HL-60/S4 treated with retinoic acid at 250 ng/mL for 4 days and 3 days (cell line): ENCODE data around the gene SCAI.
"Not testable (repeated sequence)": the region's sequence is repeated elsewhere in the genome, so short reads cannot be mapped to it uniquely, and the experiment has no call there.

Experiments used
- in situ Hi-C: fragments of 300-500 bp; cut with MboI; formaldehyde crosslinking; loops from 2 replicates; pipeline ENCODE4 v1.7.0; 2022; ENCODE audit warnings: low sequenced_read_pairs

The SCAI gene

DNA sequence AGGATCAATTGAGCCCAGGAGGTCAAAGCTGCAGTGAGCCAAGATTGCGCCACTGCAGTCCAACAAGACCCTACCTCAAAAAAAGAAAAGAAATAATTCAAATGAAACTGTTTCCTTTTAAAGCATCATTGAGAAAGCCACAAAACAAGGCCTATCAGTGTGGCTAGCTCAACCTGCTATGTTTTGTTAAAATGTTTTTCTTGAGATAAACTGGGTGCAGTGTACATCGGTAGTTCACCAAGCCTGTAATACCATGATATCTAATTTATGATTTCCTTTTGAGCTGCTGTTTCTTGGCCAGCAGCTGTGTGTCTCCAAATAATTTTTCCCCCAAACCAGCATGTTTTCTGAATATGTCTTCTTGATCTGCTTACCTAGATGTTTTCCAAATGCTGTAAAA lies 105.2 kb downstream of the SCAI start:
- in situ Hi-C loops, result no loop called here

DNA sequence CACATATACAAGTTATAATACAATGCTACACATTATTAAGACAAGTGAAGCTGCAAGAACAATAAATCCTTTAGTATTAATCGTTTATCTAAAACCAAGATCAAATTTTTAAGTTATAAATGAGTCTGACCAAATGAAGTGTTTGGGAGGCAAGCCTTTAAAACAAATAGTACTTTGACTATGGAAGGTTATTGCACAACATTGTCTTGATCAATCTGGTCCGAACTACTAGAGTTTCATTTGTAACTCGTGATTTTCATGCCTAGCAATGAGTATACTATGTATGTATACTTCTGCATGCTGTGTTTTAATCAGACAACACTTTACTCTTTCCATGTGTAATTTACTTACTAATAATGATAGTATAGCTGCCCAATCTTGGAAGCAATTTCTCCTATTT lies 115.3 kb downstream of the SCAI start:
- in situ Hi-C loops, result no loop called here

DNA sequence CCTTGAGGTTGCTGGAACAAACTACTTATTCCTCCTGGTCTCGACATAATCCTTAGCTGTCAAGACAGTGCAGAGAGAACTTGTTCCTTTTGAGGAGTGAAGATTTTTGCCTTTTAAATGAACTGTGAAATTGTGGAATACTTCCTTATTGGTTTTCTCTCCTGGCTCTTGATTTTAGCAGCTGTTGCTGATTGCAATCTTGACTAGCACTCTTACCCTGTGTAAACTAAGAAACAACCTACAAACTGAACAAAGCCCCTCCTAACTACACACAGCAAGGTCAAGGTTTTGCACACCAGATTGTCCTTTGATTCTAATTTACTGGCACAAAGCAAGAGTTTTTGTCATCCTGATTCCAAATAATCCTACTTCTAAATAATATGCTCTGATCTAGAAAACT lies 118.4 kb downstream of the SCAI start:
- in situ Hi-C loops, result no loop called here

DNA sequence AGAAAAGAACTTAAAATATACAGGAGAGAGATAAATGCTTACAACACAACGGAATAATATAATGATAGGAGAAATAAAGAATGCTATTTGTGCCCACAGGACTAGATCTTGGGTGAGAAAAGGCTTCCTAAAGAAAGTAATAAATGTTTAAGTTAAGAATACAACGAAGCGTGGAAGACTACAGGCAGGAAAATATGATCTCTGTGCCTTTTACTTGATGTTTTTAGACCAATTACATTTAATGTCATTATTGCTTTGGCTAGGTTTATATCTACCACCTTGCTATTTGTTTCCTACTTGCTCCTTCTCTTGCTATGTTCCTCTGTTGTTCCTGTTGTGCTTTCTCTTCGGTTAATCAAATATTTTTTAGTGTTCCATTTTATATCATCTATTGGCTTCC lies 122.3 kb downstream of the SCAI start:
- in situ Hi-C loops, result no loop called here

DNA sequence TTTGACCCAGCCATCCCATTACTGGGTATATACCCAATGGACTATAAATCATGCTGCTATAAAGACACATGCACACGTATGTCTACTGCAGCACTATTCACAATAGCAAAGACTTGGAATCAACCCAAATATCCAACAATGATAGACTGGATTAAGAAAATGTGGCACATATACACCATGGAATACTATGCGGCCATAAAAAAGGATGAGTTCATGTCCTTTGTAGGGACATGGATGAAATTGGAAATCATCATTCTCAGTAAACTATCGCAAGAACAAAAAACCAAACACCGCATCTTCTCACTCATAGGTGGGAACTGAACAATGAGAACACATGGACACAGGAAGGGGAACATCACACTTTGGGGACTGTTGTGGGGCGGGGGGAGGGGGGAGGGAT lies 127.7 kb downstream of the SCAI start:
- in situ Hi-C loops, result not testable (repeated sequence)

DNA sequence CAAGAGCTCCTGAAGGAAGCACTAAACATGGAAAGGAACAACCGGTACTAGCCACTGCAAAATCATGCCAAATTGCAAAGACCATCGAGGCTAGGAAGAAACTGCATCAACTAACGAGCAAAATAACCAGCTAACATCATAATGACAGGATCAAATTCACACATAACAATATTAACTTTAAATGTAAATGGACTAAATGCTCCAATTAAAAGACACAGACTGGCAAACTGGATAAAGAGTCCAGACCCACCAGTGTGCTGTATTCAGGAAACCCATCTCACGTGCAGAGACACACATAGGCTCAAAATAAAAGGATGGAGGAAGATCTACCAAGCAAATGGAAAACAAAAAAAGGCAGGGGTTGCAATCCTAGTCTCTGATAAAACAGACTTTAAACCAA lies 131.3 kb downstream of the SCAI start:
- in situ Hi-C loops, result not testable (repeated sequence)

DNA sequence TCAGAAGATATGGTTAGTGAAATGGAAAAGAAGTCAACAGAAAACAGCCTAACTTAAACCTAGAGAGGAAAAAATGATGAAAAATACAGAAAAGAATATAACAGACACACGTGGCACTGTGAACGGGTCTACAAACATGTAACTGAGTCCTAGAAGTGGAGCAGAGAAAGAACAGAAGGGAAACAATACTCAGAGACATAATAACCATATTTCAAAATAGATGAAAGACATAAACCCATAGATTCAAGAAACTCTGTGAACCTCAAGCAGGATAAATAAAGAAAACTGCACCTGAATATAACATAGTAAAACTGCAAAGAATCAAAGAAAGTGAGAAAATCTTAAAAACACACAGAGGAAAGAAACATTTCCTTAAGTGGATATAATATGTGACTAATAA lies 134.7 kb downstream of the SCAI start:
- in situ Hi-C loops, result no loop called here

DNA sequence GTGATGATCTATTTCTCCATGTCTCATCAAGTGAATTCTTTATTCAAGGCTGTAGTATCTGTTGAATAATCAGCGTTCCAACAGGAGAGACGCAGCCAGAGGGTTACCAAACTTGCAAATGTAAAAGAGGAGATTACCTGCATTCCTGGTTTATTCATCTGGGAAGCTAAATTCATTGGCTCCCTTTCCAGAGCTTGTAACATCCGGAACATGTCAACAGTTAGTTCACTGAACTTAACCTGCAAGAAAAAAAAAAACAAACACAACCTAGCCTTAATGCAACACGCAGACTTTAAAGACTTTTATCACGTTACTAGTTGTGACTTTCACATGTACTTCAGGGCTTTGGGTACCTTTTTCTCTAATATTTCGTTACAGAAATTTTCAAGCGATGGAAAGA lies 140.0 kb downstream of the SCAI start:
- in situ Hi-C loops, result no loop called here

DNA sequence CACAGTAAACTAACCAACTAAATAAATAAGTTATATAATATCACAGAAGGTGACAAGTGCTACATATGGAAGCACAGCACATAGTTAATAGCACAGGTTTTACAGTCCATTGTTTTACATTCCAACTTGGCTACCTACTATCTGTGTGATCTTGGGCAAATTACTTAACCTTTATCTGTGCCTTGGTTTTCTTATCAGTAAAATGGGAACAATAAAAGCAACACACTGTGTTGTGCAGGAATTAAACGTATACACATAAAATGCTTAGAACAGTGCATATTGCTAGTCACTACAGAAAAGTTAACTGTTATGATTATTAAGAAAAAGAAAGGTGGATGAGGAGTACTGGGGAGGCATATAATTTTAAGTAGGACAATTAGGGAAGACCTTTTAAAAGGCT lies 159.6 kb downstream of the SCAI start:
- in situ Hi-C loops, result no loop called here

DNA sequence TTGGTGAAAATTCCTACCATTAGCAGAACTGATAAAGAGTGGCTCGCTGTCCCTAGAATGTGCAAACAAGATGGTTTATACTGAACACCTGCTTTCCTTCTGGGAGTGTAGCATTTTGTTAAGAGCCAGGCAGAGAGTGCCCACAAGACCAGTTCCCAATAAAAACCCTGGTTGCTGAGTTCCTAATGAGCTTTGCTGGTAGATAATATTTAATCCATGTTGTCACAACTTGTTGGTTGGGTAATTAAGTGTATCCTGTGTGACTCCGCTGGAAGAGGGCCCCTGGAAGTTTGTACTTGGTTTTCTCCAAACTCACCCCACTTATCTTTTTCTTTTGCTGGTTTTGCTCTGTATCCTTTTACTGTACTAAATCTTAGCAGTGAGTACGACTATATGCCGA lies 162.9 kb downstream of the SCAI start:
- in situ Hi-C loops, result no loop called here

DNA sequence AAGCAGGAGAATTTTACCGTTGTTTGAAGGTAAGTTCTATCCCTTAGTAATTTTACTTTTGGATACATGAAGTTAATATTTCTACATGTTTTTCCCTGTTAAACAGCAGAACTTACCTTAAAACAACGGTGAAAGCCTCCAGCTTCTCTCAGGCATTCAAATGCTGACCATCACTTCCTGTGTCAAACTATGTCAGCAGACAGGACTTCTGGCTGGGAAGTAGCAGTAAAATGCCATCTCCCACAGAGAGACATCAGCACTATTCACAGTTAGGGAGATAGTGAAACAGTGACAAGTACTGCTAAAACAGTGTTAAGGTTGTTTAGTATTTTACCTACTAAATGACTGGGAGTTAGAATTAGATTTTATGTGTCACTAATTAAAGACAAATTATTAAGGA lies 168.2 kb downstream of the SCAI start:
- in situ Hi-C loops, result no loop called here

DNA sequence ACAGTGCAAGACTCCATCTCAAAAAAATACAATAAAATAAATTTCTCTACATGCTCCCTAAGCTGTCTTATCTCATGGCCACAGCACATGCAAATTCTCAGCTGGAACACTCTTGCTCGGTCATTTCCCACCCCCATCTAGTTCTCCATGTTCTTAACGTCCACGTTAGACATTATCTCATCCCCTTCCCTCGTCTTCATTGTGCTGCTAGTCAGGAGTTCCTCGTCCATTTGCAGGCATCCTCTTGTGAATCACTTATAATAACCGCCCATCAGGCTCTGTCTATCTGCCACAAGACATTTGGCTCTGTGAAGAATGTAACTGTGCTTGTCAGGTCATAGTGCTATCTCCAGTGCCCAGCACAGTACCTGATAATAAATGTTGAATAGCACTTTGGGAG lies 169.5 kb downstream of the SCAI start:
- in situ Hi-C loops, result no loop called here

DNA sequence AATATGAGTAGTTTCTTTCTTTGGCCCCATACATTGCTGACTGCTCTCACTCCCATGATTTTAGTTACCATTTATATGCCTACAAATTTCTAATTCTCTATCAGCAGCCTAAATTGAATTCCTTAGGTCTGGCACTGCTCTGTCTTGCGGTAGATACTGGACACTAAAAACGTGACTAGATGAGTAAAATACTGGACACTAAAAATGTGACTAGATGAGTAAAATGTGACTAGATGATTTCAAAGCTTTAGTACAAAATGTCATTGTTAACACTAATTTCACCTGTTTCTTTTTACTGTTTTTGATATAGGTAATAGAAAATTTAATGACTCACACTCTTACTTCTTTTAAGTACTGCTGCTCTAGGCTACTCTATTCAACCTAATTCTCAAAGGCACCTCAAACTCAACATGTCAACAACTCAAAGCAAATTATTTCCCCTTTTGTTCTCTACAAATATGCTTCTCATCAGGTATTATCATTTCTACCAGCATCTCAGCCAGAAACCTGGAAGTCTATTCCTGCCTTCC lies 171.0 kb downstream of the SCAI start:
- in situ Hi-C loops, result no loop called here

DNA sequence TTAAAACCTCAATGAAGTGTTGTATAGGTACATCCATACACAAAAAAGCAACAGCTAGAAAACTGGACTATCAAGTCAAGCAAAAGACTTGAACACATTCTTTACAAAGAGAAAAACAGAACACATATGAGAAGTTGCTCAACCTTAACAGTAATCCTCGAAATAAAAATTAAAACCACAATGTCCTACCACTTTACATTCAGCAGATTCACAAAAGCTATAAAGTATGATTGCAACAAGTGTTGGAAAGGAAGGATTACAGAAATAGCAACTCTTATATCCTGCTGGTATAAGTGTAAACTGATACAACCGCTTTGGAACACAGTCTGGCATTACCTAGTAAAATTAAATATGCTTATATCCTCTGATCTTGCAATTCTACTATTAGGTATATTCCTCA lies 173.9 kb downstream of the SCAI start:
- in situ Hi-C loops, result no loop called here

DNA sequence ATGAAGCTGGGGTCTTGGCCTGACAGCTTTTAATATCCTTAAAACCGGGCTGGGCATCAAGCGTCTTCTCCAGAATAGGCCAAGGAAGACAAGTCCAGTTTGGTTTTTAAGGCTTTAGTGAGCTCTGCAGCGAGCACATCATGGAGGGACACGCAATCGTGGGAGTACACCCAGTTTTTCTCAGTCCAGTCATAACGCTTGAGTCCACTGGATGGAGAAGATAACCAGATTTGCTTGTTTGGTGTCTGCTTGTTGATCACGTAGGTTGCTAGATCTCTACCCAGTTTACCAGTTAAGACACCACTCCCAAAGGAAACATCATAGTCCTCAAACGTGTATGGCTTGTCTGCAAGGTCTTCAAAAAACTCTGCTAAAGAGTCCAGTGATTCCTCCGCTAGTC lies 175.1 kb downstream of the SCAI start:
- in situ Hi-C loops, result no loop called here

DNA sequence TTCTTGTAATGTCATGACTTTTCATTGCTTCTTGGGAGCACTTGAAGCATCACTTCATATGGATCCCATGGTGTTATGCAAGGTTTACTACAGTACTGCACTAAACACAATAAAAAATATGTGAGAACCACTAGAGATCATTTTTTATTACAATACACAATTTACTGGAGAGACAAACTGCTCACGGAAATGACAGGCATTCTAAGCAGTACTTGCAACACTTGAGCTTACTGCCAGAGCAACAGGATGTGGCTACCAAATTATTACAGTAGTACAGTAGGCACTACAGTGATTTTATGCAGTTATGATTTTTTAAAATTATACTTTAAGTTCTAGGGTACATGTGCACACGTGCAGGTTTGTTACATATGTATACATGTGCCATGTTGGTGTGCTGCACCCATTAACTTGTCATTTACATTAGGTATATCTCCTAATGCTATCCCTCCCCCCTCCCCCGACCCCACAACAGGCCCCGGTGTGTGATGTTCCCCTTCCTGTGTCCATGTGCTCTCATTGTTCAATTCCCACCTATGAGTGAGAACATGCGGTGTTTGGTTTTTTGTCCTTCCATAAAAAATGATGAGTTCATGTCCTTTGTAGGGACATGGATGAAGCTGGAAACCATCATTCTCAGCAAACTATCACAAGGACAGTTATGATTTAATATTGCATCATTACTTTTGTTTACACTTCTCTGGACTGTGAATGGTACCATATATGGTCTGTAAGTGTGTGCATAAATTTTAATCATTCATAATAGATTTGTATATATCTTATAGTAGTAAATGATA lies 177.4 kb downstream of the SCAI start:
- in situ Hi-C loops, result not testable (repeated sequence)

DNA sequence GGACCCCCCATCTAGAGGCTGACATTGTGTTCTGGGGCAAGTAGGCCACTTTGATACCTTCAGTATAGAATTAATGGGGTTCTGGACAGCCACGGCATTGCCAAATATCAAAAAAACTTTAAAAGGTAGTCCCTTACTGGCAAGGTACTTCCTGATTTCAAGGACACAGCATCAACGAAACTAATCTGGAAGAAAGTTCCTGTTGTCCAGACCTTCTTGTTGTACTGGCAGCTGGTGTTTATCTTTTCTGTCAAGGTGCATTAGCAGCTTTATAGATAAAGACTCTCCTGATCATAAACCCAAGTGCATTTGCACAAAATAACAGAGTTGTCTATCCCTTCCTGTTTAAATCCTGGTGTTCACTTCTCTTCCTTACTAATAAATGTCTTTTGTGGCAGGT lies 178.7 kb downstream of the SCAI start:
- in situ Hi-C loops, result no loop called here

DNA sequence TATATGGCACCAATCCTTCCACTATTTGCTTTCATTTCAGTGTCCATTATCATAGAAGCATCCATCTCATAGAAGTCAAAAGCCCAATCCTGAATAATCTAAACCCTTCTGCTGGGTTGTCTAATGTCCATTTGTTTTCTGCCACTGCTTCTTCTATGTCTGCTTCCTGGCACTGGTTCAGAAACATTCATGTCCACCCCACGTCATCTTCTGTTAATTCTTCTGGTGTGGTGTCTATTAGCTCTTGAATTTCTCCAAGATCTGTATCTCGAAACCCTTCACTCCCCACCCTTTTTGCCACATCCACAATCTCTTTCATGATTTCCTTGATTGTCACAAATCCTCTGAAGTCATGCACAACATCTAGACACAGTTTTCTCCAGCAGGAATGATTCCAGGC lies 179.3 kb downstream of the SCAI start:
- in situ Hi-C loops, result no loop called here

DNA sequence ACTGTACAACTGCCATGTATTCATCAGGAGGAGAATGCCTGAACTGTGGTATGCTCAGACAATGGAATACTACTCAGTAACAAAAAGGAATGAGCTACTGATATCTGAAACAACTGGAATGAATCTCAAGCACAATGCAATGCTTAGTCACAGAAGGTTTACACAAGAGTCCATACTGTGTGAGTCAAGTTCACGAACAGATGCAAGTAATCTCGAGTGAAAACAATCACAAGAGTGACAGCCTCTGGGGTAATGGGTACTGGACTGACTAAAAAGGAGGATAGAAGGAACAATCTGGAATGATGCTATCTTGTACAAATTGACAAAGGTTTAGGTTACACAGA lies 182.9 kb downstream of the SCAI start:
- in situ Hi-C loops, result no loop called here

DNA sequence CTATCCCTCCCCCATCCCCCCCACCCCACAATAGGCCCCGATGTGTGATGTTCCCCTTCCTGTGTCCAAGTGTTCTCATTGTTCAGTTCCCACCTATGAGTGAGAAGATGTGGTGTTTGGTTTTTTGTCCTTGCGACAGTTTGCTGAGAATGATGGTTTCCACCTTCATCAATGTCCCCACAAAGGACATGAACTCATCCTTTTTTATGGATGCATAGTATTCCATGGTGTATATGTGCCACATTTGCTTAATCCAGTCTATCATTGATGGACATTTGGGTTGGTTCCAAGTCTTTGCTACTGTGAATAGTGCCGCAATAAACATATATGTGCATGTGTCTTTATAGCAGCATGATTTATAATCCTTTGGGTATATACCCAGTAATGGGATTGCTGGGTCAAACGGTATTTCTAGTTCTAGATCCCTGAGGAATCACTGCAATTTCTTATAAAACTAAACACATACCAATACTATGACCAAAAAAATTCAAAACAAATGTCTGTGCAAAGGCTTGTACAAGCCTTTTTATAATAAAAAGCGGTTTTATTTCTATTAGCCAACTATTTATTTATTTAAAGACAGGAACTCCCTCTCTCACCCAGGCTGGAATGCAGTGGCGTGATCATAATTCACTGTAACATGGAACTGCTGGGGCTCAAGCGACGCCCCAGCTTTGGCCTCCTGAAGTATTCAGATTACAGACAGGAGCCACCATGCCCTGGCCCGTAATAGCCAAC lies 183.5 kb downstream of the SCAI start:
- in situ Hi-C loops, result not testable (repeated sequence)

DNA sequence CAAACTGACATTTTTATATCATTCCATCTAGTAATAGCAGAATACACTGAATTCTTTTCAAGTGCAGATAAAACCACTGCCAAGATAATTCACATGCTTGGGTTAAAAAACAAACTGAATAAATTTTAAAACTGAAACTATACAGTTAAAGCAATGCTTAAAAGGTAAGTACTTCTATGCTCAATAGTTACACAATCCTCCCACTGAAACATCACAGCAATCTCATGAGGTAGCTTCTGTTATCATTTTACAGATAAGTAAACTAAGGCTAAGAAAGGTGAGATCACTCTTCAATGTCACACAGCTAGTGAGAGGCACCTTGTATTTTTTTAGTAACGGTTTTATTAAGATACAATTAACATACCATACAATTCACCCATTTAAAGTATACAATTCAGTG lies 189.1 kb downstream of the SCAI start:
- in situ Hi-C loops, result no loop called here

DNA sequence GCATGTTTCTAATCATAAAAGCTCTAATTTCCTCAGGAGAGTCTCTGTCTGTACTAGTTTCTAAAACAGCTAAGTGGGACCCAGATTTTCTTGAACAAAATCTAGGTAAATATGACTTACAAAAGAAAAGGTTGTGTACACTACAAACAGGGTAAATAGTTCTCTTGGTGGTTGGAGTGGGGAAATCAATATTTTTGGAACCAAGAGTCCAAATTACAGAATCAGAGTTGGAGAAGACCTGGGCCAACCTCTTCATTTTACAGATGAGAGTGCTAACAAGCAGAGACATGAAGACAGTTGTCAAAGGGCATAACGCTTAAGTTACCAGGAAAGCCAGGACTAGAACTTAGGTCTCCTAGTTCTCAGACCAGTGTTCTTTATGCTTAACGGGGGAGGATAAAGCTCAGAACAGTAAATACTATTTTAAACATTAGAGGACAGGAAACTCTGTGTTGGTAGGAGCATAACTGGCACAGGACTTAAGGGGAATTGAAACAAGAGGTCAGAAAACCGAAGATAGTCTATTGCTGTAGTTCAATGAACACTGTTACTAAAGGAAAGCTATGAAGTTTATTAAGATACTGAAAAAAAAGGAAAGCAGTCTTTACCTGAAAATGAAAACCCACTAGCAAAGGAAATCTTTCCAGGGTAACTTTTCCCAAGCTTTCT lies 193.1 kb downstream of the SCAI start:
- in situ Hi-C loops, result no loop called here
